Measurements from ENCODE around the gene ACO1.

ACO1 gene

GRCh38 chr9:32384002-32384363 is 460 bp upstream of the ACO1 start:
- DNase-seq: no peak

DNA sequence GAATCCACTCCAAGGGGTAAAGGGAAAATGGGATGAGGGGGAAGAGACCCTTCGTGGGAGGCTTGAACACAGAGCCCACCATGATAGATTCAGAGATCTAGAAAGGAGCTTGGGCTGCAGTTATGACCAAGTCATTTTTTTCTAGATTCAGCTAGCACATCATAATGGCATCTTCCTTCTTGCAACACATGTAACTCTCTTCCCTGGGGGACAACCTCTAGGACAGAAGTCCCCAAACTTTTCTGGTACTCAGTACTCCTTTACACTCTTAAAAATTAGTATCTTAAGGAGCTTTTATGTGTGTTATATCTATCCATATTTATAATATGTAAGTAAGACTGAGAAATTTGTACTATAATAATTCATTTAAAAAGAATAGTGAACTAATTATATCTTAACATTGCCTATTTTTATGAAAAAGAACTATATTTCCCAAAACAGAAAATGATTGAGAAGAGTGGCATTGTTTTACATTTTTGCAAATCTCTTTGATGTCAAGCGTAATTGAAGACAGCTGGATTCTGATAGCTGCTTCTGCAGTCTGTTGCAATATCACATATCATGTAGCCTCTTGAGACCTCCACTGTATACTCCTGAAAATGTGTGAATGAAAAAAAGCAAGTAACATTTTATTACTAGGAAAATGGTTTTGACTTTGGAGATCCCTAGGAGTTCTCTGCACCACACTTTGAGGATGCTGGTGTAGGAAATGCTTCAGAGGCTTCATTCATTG is 875 bp downstream of the ACO1 start:
- no peak for DNase-seq

DNA sequence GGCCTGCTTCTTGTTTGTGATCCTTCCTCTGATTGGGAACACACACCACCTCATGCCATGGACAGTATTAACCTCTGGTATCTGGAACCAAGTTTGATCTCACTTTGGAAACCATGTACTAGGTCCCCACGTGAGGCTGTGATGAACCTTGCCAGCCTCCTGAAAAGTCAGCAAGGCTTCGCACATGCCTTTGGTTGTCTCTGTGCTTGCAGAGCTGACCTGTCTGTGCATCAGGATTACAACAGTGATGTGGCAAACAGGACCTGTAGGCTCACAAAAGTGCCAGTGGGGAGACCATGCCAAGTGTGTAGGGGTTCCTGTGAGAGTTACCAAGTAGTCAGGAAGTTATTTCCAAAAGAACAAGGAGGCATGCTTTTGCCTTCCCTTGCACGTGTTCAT is 1.4 kb downstream of the ACO1 start:
- DNase-seq: no peak

DNA sequence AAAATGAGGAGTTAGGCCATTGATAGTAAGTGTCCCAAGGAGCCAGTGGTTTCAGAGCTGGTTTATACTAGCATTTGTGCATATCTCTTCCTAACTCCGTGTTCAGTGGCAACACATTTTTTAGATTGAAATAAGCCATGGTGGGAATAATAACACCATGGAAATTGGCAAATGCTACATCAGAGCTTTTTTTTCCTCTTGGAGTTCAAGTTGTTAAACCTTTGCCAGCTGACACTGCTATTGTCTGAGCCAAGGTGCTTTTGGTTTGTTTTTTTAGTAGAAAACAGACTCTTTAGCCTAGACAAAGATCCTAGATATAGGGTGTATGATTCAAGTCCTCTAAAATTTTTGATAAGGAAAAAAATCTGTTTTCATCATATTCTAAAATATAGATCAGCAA is 2.8 kb downstream of the ACO1 start:
- DNase-seq: no peak

DNA sequence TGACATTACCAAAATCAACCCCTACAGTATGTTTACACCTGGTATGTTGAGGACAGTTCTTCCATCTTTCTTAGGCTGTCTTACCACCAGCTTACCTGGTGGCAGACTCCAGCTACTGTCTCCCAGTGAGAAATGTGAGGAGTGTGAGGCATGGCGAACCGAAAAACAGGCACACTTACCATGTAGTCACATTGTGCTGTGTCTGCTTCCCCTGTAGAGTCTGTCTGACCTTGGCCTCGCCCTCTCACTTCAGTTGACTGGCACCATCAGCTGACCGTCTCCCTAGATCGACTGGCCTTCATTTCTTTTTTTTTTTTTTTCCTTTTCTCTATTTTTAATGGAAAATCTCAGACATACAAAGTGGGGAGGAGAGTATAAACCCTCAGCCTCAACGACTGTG is 4.9 kb downstream of the ACO1 start:
- no peak for DNase-seq

DNA sequence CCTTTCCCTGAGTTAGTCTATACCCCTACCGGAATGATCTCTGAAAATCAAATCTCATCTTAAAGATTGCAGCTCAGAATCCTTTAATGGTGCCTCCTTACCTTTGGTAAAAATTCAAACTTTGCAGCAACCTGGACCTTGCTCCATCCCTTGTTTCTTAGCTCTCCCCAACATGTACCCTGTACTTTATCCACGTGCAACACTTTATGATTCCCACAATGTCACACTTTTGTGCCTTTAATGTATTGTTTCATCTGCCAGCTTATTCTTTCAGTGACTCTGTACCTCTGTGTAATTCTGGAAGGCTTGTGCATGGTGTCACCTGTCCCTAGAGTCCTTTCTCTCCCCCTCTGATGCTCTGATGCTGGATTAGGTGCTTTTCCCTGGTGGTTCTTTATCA is 9.5 kb downstream of the ACO1 start:
- no peak for DNase-seq

- DNase-seq: no peak
Measured at GRCh38 chr9:32394381-32395049, 10.1 kb downstream of the ACO1 start.

GRCh38 chr9:32395510-32396216 is 11.2 kb downstream of the ACO1 start:
- no peak for DNase-seq

- DNase-seq: no peak
Measured at GRCh38 chr9:32398207-32398606, 13.8 kb downstream of the ACO1 start.

GRCh38 chr9:32399110-32399815 is 14.8 kb downstream of the ACO1 start:
- no peak for DNase-seq

- DNase-seq: no peak
Measured at GRCh38 chr9:32401488-32401887, 17.0 kb downstream of the ACO1 start.

DNA sequence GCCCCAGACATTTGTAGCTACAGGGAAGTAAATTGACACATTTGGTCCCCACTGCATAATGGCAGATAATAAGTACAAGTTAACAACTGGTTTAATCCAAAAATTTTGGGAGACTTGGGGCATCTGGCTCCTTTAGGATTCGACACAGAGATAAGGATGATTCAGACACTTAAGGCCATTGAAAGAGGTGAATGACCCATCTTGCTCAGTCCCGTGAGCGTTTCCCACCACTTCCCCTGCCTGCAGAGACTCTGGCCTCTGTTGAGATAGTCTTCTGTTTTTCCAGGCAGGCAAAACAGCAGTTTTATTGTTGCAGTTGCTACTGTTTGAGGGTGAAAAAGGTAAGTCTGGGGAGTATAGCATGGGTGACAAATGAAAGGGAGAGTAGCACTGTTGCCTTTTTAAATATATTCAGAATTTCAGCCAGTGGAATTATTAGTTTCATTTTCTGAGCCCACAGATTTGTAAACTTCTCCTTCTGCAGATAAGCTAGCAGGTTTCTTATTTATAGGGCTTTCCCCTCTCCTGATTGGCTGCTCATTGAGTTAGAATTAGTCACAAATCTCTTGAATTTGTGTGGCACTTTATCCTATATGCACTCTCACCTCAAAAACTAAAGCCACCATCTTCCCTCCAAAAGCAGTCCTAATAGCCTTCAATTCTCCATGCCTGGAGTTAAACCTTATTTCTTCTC is 19.3 kb downstream of the ACO1 start:
- DNase-seq: no peak

DNA sequence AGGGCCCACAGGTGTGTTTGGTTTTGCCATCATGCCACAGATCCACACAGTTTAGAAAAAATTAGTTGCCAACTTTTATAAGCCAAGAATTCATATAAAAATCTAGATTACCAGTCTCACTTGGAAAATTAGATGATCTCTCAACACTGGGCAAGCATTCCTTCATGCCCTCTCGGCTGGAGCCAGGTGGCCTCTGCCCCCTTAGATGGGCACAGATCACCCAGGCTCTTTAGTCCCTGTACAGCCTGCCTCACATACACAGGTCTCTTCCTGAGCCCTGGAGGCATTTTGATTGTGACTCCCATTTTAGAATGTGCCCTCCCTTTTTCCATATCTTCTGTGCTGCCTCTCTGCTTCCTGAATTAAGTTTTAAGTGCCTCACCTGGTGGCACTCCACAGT is 20.0 kb downstream of the ACO1 start:
- DNase-seq: no peak

DNA sequence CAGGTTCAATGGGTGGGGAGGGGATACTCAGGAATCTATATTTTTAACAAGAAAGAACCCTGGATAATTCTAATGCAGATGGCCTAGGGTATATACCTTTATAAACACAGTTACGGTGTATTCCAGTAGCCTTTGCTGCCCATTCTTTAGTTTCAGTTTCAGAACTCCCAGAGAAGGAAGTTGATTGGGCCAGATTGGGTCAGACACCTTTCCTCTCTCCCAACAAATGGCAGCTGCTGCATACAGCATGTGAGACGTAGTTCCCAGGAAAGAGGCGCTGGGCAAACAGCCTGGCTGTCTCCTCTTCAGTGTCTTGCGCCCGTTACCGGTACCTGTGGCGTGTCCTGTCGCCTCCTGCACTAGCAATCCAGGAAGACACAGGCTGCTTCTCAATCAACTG is 20.4 kb downstream of the ACO1 start:
- DNase-seq: no peak

- no peak for DNase-seq
Measured at GRCh38 chr9:32405506-32405905, 21.1 kb downstream of the ACO1 start.

- DNase-seq: no peak
Measured at GRCh38 chr9:32406046-32406445, 21.6 kb downstream of the ACO1 start.

DNA sequence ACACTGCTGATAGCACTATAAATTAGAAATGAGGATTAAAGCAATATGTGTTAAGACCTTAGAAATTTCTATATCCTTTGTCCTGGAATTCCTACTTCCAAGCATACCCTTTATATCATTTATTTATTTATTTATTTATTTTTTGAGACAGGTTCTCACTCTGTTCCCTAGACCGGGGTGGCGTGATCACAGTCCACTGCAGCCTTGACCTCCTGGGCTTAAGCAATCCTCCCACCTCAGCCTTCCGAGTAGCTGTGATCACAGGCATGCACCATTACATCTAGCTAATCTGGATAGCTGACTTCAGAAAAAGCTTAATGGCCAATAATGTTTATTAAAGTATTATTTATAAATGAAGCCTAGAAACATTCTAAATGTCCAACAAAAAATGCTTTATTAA is 27.3 kb downstream of the ACO1 start:
- no peak for DNase-seq

DNA sequence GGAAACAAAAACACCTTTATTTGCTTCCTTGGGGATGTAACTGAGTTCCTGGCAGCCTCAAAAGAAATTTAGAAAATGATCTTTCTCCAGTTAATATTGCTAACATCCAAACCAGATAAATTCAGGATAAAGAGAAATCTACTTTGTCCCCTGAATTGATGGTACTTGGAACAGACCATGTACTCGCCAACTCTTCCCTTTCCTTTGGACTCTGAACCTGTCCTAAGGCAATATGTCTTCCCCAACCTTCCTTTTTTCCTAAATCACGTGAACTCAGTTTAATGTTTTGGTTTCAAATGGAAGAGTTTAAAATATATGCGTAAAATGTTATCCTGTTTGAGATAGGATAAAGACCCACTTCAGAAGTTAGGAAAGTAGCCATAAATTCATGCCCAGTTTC is 28.0 kb downstream of the ACO1 start:
- DNase-seq: no peak

- no peak for DNase-seq
Measured at GRCh38 chr9:32413424-32413823, 29.0 kb downstream of the ACO1 start.

GRCh38 chr9:32414856-32415255 is 30.4 kb downstream of the ACO1 start:
- DNase-seq: no peak

DNA sequence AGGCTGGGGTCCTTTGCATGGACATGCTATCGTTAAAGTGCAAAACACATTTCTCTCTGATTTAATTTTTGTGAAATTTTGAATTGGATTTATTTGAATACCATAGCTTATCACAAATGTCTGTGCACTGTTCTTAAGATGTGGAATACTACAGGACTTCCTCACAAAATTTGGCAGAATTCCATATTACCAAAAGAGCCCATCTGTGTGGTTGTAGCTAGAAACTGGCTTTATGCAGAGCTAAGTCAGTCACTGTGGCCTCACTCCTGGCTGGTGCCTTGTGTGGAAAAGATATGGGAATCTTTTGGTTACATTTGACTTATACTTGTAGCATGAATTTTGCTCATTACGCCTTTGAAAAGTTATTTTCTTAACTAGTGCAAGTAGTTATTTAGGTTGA is 35.5 kb downstream of the ACO1 start:
- DNase-seq: no peak

GRCh38 chr9:32422237-32422806 is 37.9 kb downstream of the ACO1 start:
- no peak for DNase-seq

DNA sequence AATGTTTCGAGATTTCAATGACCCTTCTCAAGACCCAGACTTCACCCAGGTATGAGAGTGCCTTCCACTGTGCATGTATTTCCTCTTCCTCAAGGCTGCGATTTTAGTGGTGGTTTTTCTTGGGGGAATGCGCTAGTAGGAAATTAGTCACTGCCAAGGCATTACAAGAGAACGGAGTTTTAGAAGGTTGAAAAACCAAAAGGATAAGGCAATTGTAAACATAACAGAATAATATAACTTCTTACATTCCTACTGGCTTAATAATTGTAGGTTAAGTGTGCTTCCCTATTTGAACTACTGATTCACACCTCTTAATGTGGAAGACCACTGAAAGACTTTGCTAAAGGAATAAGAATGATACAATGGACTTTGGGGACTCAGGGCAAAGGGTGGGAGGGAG is 38.9 kb downstream of the ACO1 start:
- no peak for DNase-seq
